GM12878 (cell line): ENCODE data around the gene NDEL1. TPM values are rescaled to one million over a fixed set of nuclear protein-coding genes. Genes with fewer than 3 reads are reported as not detected.

Experiments
- ATAC-seq: fragments of 200-7000 bp; cut with Tn5 transposase; 3 replicates; pipeline ENCODE4 v1.9.1; 2020; ENCODE audit warnings: mild to moderate bottlenecking, moderate library complexity
- BruUV-seq: library from RNA; stranded (reverse); fragments of 400-500 nt; replicated peaks from 2 replicates; lab custom pipeline; 2021; lab: Mats Ljungman, UMichigan
- CTCF ChIA-PET: fragments of 300-600 bp; sonication (Branson Sonifier 250); formaldehyde crosslinking; extraction: SDS; loops from one replicate; lab custom pipeline; 2021; ENCODE audit warnings: inconsistent platforms; lab: Yijun Ruan, JAX
- POLR2A ChIA-PET: fragments of 350-600 bp; formaldehyde crosslinking; extraction: SDS; loops from one replicate; lab custom pipeline; 2021; ENCODE audit warnings: inconsistent platforms; lab: Charles Lee
- RAD21 ChIA-PET: fragments of 300-600 bp; sonication (Branson Sonifier 250); formaldehyde crosslinking; loops from one replicate; lab custom pipeline; 2023; ENCODE audit warnings: antibody characterized with exemption; ENCODE audit not compliant: unreplicated experiment; lab: Charles Lee
- SMC1A ChIA-PET: fragments of 300-600 bp; sonication (Branson Sonifier 250); formaldehyde crosslinking; loops from one replicate; lab custom pipeline; 2023; ENCODE audit not compliant: unreplicated experiment, uncharacterized antibody; lab: Charles Lee
- DNase-seq: peaks from one replicate; pipeline ENCODE4 v3.0.0-alpha.2; 2011; ENCODE audit warnings: low read depth, low spot score
- FAIRE-seq: peaks from 3 replicates; lab custom pipeline; 2011; peaks lifted over from hg19 to GRCh38; lab: Jason Lieb, UNC
- H2AFZ ChIP-seq: 2 replicates; pipeline ENCODE4 v1.6.0; 2011; ENCODE audit warnings: low read depth, low read length, control low read depth; ENCODE audit not compliant: control insufficient read depth
- H3K27ac ChIP-seq: 2 replicates; pipeline ENCODE4 v1.5.1; 2011; ENCODE audit warnings: control low read depth; ENCODE audit not compliant: control insufficient read depth, insufficient read depth
- H3K27me3 ChIP-seq, 2 experiments: replicated peaks in 1 of 2; 2 replicates each; pipeline versions ENCODE4 v1.6.0 to v1.6.1; 2011; ENCODE audit warnings: low read length in 1 of 2; ENCODE audit not compliant: control insufficient read depth in 2 of 2, insufficient read depth in 2 of 2
- H3K36me3 ChIP-seq, 2 experiments: 2 replicates each; pipeline ENCODE4 v1.5.1; 2011; ENCODE audit warnings: low read length in 1 of 2; ENCODE audit not compliant: control insufficient read depth in 2 of 2, insufficient read depth in 2 of 2
- H3K4me1 ChIP-seq: 2 replicates; pipeline ENCODE4 v1.6.1; 2011; ENCODE audit warnings: mild to moderate bottlenecking, low read length, moderate library complexity, mixed read lengths; ENCODE audit not compliant: control insufficient read depth, insufficient read depth
- H3K4me2 ChIP-seq: 2 replicates; pipeline ENCODE4 v1.6.0; 2011; ENCODE audit warnings: control low read depth; ENCODE audit not compliant: control insufficient read depth, insufficient read depth
- H3K4me3 ChIP-seq: fragments of 200-600 bp; sonication (generic); 2 replicates; pipeline ENCODE4 v1.5.1; 2016
- H3K79me2 ChIP-seq: 2 replicates; pipeline ENCODE4 v1.6.0; 2011; ENCODE audit warnings: low read length; ENCODE audit not compliant: control insufficient read depth, insufficient read depth
- H3K9ac ChIP-seq: 2 replicates; pipeline ENCODE4 v1.8.0; 2011; ENCODE audit warnings: low read length, control low read depth, mixed read lengths; ENCODE audit not compliant: control insufficient read depth, insufficient read depth
- H3K9me3 ChIP-seq: replicated peaks from 3 replicates; pipeline ENCODE4 v1.5.1; 2011; ENCODE audit warnings: mild to moderate bottlenecking, low read length; ENCODE audit not compliant: control insufficient read depth, insufficient read depth
- H4K20me1 ChIP-seq: 2 replicates; pipeline ENCODE4 v1.6.0; 2011; ENCODE audit not compliant: control insufficient read depth, insufficient read depth
- BACH1 ChIP-seq: fragments of 450-650 bp; IDR thresholded peaks from 2 replicates; pipeline ENCODE4 v1.6.1; 2017; ENCODE audit warnings: mild to moderate bottlenecking, borderline replicate concordance
- BCL3 ChIP-seq: IDR thresholded peaks from 2 replicates; pipeline ENCODE4 v1.6.1; 2011; ENCODE audit warnings: borderline replicate concordance, low read depth, mild to moderate bottlenecking, moderate library complexity, low read length; ENCODE audit not compliant: insufficient read depth, poor library complexity, severe bottlenecking
- CBFB ChIP-seq: IDR thresholded peaks from 2 replicates; pipeline ENCODE4 v1.6.1; 2016; ENCODE audit warnings: antibody characterized with exemption, low read depth
- E2F4 ChIP-seq: IDR thresholded peaks from 2 replicates; pipeline ENCODE4 v1.6.1; 2012; ENCODE audit warnings: low read depth, low read length, improper control_type of control experiment
- HCFC1 ChIP-seq: fragments of 150-350 bp; IDR thresholded peaks from 2 replicates; pipeline ENCODE4 v1.6.1; 2014; ENCODE audit warnings: low read length
- IRF4 ChIP-seq: IDR thresholded peaks from 2 replicates; pipeline ENCODE4 v1.6.1; 2011; ENCODE audit warnings: low read depth, low read length
- PAX8 ChIP-seq: fragments of 450-650 bp; IDR thresholded peaks from 2 replicates; pipeline ENCODE4 v1.6.1; 2017; ENCODE audit warnings: mild to moderate bottlenecking, moderate library complexity
- PBX3 ChIP-seq: IDR thresholded peaks from 2 replicates; pipeline ENCODE4 v1.6.1; 2011; ENCODE audit warnings: mild to moderate bottlenecking, low read depth, low read length, moderate library complexity; ENCODE audit not compliant: insufficient replicate concordance
- RAD21 ChIP-seq: IDR thresholded peaks from 2 replicates; pipeline ENCODE4 v1.6.1; 2011; ENCODE audit warnings: mild to moderate bottlenecking, low read depth, low read length, moderate library complexity; ENCODE audit not compliant: insufficient read depth
- SIX5 ChIP-seq: IDR thresholded peaks from 2 replicates; pipeline ENCODE4 v1.6.1; 2011; ENCODE audit warnings: mild to moderate bottlenecking, low read depth, low read length, moderate library complexity; ENCODE audit not compliant: severe bottlenecking
- WGBS: methylation state at CpG from one replicate; pipeline ENCODE4 v1.1.6; 2016; ENCODE audit warnings: low lambda C conversion rate; ENCODE audit not compliant: insufficient replicate concordance, insufficient coverage; ENCODE audit errors: missing lambda C conversion rate; 5-methylcytosine and 5-hydroxymethylcytosine counted together
- in situ Hi-C: fragments of 300-500 bp; cut with MboI; formaldehyde crosslinking; loops from 9 replicates; pipeline ENCODE4 v1.14.3; 2018; ENCODE audit warnings: mixed read lengths
- intact Hi-C: fragments of 100-400 bp; cut with micrococcal nuclease; formaldehyde crosslinking; loops from one replicate; pipeline ENCODE4 v1.14.2; 2022; ENCODE audit not compliant: unreplicated experiment
- polyA plus RNA-seq, 11 experiments: library from polyadenylated mRNA; depleted of rRNA in 4 of 11; unstranded in 6 of 11; stranded (reverse) in 5 of 11; fragments of >200 nt; fragmentation: Nextera tagmentation in 4 of 11; fragmentation: Illumina TruSeq in 1 of 11; extraction: Ambion mirVana in 4 of 11; extraction: Trizol in 1 of 11; gene quantifications; 1 replicate in 1 of 11; 2 replicates in 10 of 11; pipeline versions ENCODE4 v1.2.1 to v1.2.3, GENCODE V29; 2011 to 2016; ENCODE audit warnings: inconsistent platforms in 2 of 11, missing spikeins in 2 of 11, low read depth in 1 of 11
- total RNA-seq, 4 experiments: library from RNA; depleted of rRNA in 3 of 4; stranded (reverse); fragments of >200 nt in 3 of 4; fragmentation: Illumina TruSeq in 1 of 4; extraction: Trizol in 1 of 4; gene quantifications; 2 replicates each; pipeline versions ENCODE4 v1.2.1 to v1.2.3, GENCODE V29; 2013 to 2021
- TF ChIP-seq, protein P1 (sequence below): IDR thresholded peaks from 2 replicates; pipeline ENCODE4 v1.6.1; 2011; ENCODE audit warnings: low read depth, mild to moderate bottlenecking, low read length, moderate library complexity, borderline replicate concordance; ENCODE audit errors: extremely low read depth

The NDEL1 gene
- total and polyA plus RNA-seq, 10 of the 15 experiments (the other 5 are each of a cell fraction or from before 2014, with no cell fraction given): 0.72 to 41.5 (median 29.9) TPM

- H3K79me2 ChIP-seq: no peaks in the 10 kb centered on the region; the same call in 1 of the 2 replicates
- BruUV-seq: no TSS peak
- H3K4me2 ChIP-seq: no peak overlapping the region
- no peaks in the 10 kb centered on the region for H3K4me1 ChIP-seq
- ChIA-PET CTCF (no interaction called here), RAD21 (no interaction called here)
- H3K9me3 ChIP-seq: no peaks in the 10 kb centered on the region
- H3K9ac ChIP-seq: no peak overlapping the region
- TF ChIP-seq BCL3 (no peak), IRF4 (no peak), CBFB (no peak), PAX8 (no peak), SIX5 (no peak), BACH1 (no peak)
- TF ChIP-seq, all 136 proteins: peak for 0
- FAIRE-seq (peak; percentile 59), ATAC-seq (no peak), DNase-seq (no peak)
- intact Hi-C loops (no loop called here), in situ Hi-C loops (no loop called here)
- no peaks in the 10 kb centered on the region for H3K27me3 ChIP-seq
- SMC1A ChIA-PET: no interaction called here
- POLR2A ChIA-PET: no interaction called here
- peaks cover 12 to 36% of the 10 kb centered on the region in 2 experiments for H3K36me3 ChIP-seq
- H2AFZ ChIP-seq: no peak overlapping the region
- H3K27ac ChIP-seq: no peak overlapping the region
- no peak overlapping the region for H3K4me3 ChIP-seq
- WGBS: 100% methylated on average over 3 of the region's 3 CpGs
- no peaks in the 10 kb centered on the region for H4K20me1 ChIP-seq
Measured at GRCh38 chr17:8459831-8460230, 24.1 kb downstream of the NDEL1 start.

DNA sequence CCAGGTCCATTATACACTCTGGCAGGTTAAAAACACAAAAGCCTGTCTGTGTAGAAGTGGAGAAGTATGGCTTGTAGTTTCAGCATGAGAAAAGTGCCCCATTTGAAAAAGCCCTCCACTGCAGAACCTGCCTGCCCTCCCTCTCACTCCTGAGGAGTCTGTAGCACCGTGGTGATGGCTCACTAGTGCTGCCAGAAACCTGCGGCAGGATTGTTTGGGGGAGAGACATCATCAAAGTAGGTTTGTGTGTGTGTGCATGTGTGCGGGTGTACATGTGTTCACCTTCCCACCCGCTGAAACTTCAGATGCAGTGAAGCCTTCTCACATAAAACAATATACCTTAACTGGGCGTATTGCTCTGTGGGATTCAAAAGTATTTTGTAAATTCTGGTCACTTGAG lies 26.9 kb downstream of the NDEL1 start:
- intact Hi-C loops (no loop called here), in situ Hi-C loops (no loop called here)
- no peaks in the 10 kb centered on the region for H4K20me1 ChIP-seq
- no peak overlapping the region for H3K27ac ChIP-seq
- H3K27me3 ChIP-seq: no peaks in the 10 kb centered on the region
- SMC1A ChIA-PET: no interaction called here
- no peaks in the 10 kb centered on the region for H3K4me1 ChIP-seq
- 78% methylated on average over 5 of the region's 5 CpGs for WGBS
- no TSS peak for BruUV-seq
- no peak overlapping the region for H3K4me3 ChIP-seq
- no peak for FAIRE-seq
- POLR2A ChIA-PET: no interaction called here
- H3K9me3 ChIP-seq: no peaks in the 10 kb centered on the region
- CTCF ChIA-PET: no interaction called here
- no peak overlapping the region for H3K4me2 ChIP-seq
- H3K9ac ChIP-seq: no peak overlapping the region
- no peaks in the 10 kb centered on the region; the same call in 1 of the 2 replicates for H3K79me2 ChIP-seq
- RAD21 ChIA-PET: no interaction called here
- peaks cover 23 to 35% of the 10 kb centered on the region in 2 experiments for H3K36me3 ChIP-seq
- ATAC-seq: no peak
- no peak overlapping the region for H2AFZ ChIP-seq
- no peak for DNase-seq
- TF ChIP-seq HCFC1 (no peak), E2F4 (no peak), PBX3 (no peak), RAD21 (no peak)
- TF ChIP-seq, protein P1, sequence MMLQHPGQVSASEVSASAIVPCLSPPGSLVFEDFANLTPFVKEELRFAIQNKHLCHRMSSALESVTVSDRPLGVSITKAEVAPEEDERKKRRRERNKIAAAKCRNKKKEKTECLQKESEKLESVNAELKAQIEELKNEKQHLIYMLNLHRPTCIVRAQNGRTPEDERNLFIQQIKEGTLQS: no peak
